ENCODE data around the gene CD40. TPM values are rescaled to one million over a fixed set of nuclear protein-coding genes. Genes with fewer than 3 reads are reported as not detected.

CD40 gene
- total RNA-seq, 2 donors from 2014 or later, result 1.5 to 7.8 TPM

DNA sequence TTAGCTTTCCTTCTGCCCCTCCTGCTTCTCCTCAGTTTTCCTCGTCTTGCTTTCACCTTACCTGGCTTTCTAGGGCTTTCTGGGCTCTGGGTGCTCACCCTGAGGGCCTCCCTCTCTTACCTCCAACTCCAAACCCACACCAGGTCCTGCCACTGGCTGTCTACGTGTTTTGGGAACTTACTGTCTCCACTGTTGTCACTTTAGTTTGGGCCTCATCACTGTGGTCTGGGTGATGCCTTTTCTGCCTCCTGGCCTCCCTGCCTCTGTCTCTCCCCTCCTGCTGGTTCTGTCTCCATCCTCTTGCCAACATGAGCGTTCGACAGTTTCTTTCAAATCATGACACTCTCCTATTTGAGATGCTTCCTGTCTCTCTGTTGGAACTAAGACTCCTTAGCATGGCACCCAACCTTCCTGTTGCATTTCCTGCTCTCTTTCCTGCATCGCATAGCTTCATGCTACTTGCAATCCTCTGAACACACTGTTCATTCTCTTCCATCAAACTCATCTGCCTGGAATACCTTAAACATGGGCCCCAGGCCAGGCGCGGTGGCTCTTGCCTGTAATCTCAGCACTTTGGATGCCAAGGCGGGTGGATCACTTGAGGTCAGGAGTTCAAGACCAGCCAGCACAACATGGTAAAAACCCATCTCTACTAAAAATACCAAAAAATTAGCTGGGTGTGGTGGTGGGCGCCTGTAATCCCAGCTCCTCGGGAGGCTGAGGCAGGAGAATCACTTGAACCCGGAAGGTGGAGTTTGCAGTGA, 5.5 kb downstream of the CD40 start:
- H3K4me1 Mint-ChIP-seq, result no peaks in the 10 kb centered on the region
- ATAC-seq (replicated peaks), result no peak
- H3K4me3 Mint-ChIP-seq, result no peak overlapping the region
- no peaks in the 10 kb centered on the region for H3K9me3 Mint-ChIP-seq
- peaks cover 7% of the 10 kb centered on the region for H3K27me3 Mint-ChIP-seq
- no peak overlapping the region for H3K27ac Mint-ChIP-seq
- H3K36me3 Mint-ChIP-seq (ENCODE audit: low read depth), result no peaks in the 10 kb centered on the region

DNA sequence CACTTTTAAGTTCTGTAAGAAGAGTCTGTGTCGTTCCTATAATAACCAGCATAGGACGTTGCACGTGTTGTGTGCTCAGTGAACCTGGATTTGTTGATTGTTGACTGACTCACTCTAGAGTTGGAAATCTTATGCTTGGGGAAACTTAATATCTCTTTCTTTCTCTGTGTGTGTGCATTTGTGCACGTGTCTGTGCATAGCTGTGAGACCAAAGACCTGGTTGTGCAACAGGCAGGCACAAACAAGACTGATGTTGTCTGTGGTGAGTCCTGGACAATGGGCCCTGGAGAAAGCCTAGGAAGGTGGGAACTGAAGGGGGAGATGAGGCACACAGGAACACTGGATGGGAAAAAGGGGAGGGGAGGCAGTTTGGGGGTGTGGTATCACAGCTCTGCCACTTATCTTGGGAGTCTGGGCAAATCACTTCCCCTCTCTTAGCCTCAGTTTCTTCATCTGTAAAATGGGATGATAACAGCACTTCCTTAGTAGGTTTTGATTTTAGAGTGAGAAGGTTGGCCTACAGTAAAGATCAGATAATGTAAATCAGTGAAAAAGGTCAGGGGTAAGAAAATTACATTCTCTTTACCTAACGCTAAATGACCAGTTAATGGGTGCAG, 8.4 kb downstream of the CD40 start:
- Mint-ChIP-seq H3K4me3 (no peak overlapping the region), H3K36me3 (ENCODE audit: low read depth) (no peaks in the 10 kb centered on the region), H3K27ac (no peak overlapping the region), H3K4me1 (no peaks in the 10 kb centered on the region), H3K27me3 (peaks cover 16% of the 10 kb centered on the region), H3K9me3 (no peaks in the 10 kb centered on the region)
- ATAC-seq (replicated peaks), result no peak

- Mint-ChIP-seq H3K27me3 (peaks cover 21% of the 10 kb centered on the region), H3K27ac (no peak overlapping the region), H3K9me3 (no peaks in the 10 kb centered on the region), H3K4me3 (no peak overlapping the region), H3K4me1 (no peaks in the 10 kb centered on the region), H3K36me3 (ENCODE audit: low read depth) (no peaks in the 10 kb centered on the region)
- ATAC-seq (replicated peaks), result no peak
Observed at GRCh38 chr20:46127396-46128010, 9.4 kb downstream of the CD40 start.

DNA sequence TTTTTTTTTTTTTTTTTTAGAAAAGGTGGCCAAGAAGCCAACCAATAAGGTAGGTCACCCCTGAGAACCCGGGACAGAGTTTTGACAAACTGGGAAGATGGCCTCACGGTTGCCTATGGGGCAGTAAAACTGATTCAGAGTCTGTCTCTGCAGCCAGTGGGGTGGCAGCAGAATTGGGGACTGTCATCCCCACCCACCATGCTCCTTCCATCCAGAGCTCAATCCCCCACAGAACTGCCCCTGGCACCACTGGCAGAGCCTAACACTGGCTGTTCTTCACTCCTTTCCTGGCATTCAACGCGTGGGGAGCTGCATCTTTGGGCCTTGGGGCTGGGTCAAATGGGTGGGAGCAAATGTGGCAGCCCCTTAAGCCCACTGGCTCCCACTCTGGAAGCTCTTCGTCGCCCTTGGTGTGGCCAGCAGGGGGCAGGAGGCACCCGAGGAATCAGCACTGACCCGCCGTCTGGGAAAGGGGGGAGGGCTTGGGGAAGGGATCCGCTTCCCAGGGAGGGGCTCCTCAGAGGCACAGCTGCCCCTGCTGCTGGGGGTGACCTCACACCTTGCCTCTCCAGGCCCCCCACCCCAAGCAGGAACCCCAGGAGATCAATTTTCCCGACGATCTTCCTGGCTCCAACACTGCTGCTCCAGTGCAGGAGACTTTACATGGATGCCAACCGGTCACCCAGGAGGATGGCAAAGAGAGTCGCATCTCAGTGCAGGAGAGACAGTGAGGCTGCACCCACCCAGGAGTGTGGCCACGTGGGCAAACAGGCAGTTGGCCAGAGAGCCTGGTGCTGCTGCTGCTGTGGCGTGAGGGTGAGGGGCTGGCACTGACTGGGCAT, 10.4 kb downstream of the CD40 start:
- Mint-ChIP-seq H3K27ac (no peak overlapping the region), H3K36me3 (ENCODE audit: low read depth) (no peaks in the 10 kb centered on the region), H3K4me3 (no peak overlapping the region), H3K4me1 (no peaks in the 10 kb centered on the region), H3K27me3 (peaks cover 21% of the 10 kb centered on the region), H3K9me3 (no peaks in the 10 kb centered on the region)
- no peak for ATAC-seq (replicated peaks)

DNA sequence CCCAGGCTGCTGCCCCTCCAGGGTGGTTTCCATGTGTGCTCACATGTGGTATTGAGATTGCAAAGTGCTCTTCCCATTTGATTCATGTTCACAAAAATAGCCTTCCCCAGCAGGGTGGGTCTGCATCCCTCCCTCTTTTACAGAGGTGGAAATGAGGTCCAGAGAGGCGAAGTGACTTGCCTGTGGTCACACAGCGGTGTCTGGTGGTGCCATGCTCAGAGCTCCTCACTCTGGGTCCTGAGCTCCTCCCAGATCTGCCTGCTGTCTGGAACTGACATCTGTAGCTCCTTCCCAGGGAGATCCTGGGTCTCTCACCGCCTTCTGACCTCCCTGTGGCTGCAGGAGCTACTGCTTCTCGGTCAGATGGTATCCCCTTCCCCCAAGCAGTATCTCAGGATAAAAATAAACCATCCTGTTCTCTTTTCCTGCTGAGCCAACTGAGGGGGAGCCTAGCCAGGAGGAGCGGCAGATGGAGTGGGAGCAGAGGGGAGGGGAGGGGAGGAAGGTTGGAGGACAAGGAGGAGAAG, 11.9 kb downstream of the CD40 start:
- ATAC-seq (replicated peaks), result no peak
- no peaks in the 10 kb centered on the region for H3K9me3 Mint-ChIP-seq
- no peaks in the 10 kb centered on the region for H3K36me3 Mint-ChIP-seq (ENCODE audit: low read depth)
- peaks cover 23% of the 10 kb centered on the region for H3K27me3 Mint-ChIP-seq
- H3K4me1 Mint-ChIP-seq, result no peaks in the 10 kb centered on the region
- no peak overlapping the region for H3K27ac Mint-ChIP-seq
- H3K4me3 Mint-ChIP-seq, result no peak overlapping the region

- no peak overlapping the region for H3K4me3 Mint-ChIP-seq
- peak; percentile 48 for ATAC-seq (replicated peaks)
- no peaks in the 10 kb centered on the region for H3K9me3 Mint-ChIP-seq
- no peaks in the 10 kb centered on the region for H3K4me1 Mint-ChIP-seq
- H3K27ac Mint-ChIP-seq, result no peak overlapping the region
- H3K27me3 Mint-ChIP-seq, result peaks cover 24% of the 10 kb centered on the region
- no peaks in the 10 kb centered on the region for H3K36me3 Mint-ChIP-seq (ENCODE audit: low read depth)
Observed at GRCh38 chr20:46130534-46130933, 12.4 kb downstream of the CD40 start.

DNA sequence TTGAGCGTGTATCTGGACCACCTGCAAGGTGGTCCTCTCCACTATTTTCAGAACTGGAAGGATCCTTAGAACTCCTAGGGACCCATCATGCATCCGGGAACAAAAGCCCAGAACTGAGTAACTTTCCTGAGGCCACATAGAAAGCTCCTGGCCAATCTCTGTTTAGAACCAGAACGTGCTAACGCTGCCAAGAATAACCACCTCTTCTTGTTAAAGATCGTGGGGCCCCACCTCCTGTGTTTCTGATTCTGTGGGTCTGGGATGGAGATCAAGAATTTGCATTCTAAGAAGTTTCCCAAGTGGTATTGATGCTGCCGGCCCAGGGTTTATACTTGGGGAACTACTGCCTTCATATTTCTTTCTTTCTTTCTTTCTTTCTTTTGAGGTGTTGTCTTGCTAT, 13.3 kb downstream of the CD40 start:
- ATAC-seq (replicated peaks), result no peak
- Mint-ChIP-seq H3K36me3 (ENCODE audit: low read depth) (no peaks in the 10 kb centered on the region), H3K27ac (no peak overlapping the region), H3K27me3 (peaks cover 24% of the 10 kb centered on the region), H3K4me3 (no peak overlapping the region), H3K4me1 (no peaks in the 10 kb centered on the region), H3K9me3 (no peaks in the 10 kb centered on the region)

DNA sequence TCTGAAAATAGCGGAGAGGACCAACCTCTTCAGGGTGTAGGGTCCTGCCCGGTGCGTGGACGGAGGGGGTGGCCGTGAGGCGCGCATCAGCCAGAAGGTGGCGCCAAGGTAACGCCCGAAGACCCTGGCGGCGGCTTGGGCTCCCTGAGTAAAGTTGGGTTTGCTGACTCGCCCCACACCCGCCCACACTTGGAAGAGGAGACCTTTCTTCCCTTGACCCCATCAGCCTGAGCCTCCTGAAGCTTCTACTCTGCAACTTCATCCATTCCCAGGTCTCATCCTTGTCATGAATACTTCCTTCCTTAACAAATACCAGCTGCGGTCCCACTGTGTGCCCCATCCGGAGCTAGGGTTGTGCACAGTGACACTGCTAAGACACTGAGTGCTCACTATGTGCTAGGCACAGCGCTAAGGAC, 14.6 kb downstream of the CD40 start:
- no peaks in the 10 kb centered on the region for H3K9me3 Mint-ChIP-seq
- H3K27ac Mint-ChIP-seq, result no peak overlapping the region
- peaks cover 26% of the 10 kb centered on the region for H3K27me3 Mint-ChIP-seq
- H3K4me1 Mint-ChIP-seq, result no peaks in the 10 kb centered on the region
- no peaks in the 10 kb centered on the region for H3K36me3 Mint-ChIP-seq (ENCODE audit: low read depth)
- ATAC-seq (replicated peaks), result peak; percentile 83
- H3K4me3 Mint-ChIP-seq, result no peak overlapping the region

- no peak for ATAC-seq (replicated peaks)
- Mint-ChIP-seq H3K9me3 (no peaks in the 10 kb centered on the region), H3K36me3 (ENCODE audit: low read depth) (no peaks in the 10 kb centered on the region), H3K27me3 (peaks cover 26% of the 10 kb centered on the region), H3K27ac (no peak overlapping the region), H3K4me3 (no peak overlapping the region), H3K4me1 (no peaks in the 10 kb centered on the region)
Observed at GRCh38 chr20:46133886-46134654, 16.0 kb downstream of the CD40 start.

- Mint-ChIP-seq H3K9me3 (no peaks in the 10 kb centered on the region), H3K27ac (no peak overlapping the region), H3K27me3 (peaks cover 29% of the 10 kb centered on the region), H3K4me3 (no peak overlapping the region), H3K4me1 (no peaks in the 10 kb centered on the region), H3K36me3 (ENCODE audit: low read depth) (no peaks in the 10 kb centered on the region)
- no peak for ATAC-seq (replicated peaks)
Observed at GRCh38 chr20:46134716-46135115, 16.6 kb downstream of the CD40 start.

DNA sequence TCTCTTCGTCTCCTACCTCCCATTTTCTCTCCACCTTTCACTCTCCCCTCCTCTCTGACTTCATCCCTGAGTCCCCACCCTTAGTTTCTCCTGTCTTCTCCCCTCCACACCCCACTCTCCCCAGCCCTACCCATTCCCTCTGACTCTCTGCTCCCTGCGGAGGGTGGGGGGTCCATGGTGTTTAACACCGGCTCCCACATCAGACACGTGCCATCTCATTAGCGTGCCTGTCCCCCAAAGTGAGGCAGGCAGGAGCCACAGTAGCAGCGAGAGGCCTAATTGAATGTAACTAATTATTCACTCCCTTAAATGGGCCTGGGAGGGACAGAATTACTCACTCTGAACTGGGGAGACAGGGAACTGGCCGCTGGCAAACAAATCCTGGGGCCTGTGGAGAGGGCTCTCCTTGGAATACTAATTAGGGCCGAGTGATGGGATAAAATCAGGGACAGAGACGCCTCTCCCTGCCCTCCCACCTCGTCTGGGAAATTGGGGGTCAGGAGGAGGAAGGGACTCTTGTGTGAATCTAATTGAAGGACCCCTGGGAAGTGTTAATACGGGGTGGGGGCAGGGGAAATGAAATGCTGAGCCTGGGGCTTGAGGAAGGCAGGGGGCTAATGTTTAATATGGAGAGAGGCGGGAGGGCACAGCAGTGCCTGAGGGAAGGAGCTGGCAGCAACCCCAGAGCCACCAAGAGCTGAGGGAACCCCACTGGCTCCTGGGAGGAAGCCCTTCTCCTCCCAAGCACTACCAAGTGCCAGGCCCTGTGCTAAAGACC, 17.9 kb downstream of the CD40 start:
- Mint-ChIP-seq H3K9me3 (no peaks in the 10 kb centered on the region), H3K4me3 (no peak overlapping the region), H3K36me3 (ENCODE audit: low read depth) (no peaks in the 10 kb centered on the region), H3K27ac (no peak overlapping the region), H3K27me3 (peaks cover 32% of the 10 kb centered on the region), H3K4me1 (no peaks in the 10 kb centered on the region)
- ATAC-seq (replicated peaks), result no peak

DNA sequence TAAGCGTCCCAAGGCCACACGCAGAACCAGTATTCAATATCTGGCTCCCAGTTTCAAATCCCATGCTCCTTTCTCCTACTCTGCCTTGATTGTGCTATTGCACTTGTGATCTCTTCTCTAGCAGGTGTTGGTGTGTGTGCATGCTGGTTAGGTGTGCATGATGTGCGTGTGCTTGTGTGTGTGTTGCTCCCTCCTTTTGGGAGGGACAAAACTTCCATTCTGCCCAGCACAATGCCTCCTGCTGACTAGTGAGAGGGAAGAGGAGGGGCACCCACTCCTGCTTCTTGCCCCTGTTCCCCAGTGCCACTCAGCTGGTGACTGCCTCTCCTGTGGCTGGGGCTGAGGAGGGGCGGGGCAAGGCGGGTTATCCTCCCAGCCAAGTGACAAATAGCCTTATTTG, 19.7 kb downstream of the CD40 start:
- H3K4me1 Mint-ChIP-seq, result no peaks in the 10 kb centered on the region

GRCh38 chr20:46139266-46139889, 21.3 kb downstream of the CD40 start:
- no peaks in the 10 kb centered on the region for H3K4me1 Mint-ChIP-seq
- no peaks in the 10 kb centered on the region for H3K36me3 Mint-ChIP-seq (ENCODE audit: low read depth)
- no peak for ATAC-seq (replicated peaks)
- H3K4me3 Mint-ChIP-seq, result no peak overlapping the region
- no peaks in the 10 kb centered on the region for H3K9me3 Mint-ChIP-seq
- peaks cover 41% of the 10 kb centered on the region for H3K27me3 Mint-ChIP-seq
- H3K27ac Mint-ChIP-seq, result no peak overlapping the region

More for the DNA sequence above, 19.7 kb downstream of the CD40 start:
- Mint-ChIP-seq H3K27ac (no peak overlapping the region), H3K9me3 (no peaks in the 10 kb centered on the region), H3K27me3 (peaks cover 37% of the 10 kb centered on the region), H3K36me3 (ENCODE audit: low read depth) (no peaks in the 10 kb centered on the region), H3K4me3 (no peak overlapping the region)
- ATAC-seq (replicated peaks), result no peak
